GM18873 (cell line): Measurements from ENCODE around the gene SEMA7A.

Experiments used
- ATAC-seq: cut with Tn5 transposase; IDR thresholded peaks from one replicate; pipeline ENCODE4 v1.9.1; 2021; ENCODE audit warnings: mild to moderate bottlenecking, moderate library complexity, moderate number of reproducible peaks; ENCODE audit not compliant: unreplicated experiment, low FRiP score

The SEMA7A gene

GRCh38 chr15:74417670-74418069 lies 16.1 kb downstream of the SEMA7A start:
- no peak for ATAC-seq

DNA sequence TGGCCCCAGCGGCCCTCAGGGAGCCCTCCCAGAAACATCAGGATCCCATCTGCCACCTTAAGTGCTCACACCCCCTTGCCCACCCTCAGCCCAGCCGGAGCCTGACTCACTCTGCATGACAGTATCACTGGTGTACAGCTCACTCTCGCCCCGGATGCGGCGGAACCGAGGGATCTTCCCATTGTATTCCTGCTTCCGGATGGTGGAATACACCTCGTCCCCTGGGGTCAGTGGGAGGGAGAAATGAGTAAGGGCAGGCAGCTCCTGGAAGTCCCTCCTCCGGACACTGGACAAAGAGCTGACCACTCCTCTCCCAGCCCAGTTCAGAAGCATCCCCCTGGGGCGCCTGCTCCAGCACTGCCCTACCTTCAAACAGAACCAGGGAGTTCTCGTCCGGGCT lies 16.5 kb downstream of the SEMA7A start:
- no peak for ATAC-seq

GRCh38 chr15:74415966-74416916 lies 17.5 kb downstream of the SEMA7A start:
- ATAC-seq: no peak

DNA sequence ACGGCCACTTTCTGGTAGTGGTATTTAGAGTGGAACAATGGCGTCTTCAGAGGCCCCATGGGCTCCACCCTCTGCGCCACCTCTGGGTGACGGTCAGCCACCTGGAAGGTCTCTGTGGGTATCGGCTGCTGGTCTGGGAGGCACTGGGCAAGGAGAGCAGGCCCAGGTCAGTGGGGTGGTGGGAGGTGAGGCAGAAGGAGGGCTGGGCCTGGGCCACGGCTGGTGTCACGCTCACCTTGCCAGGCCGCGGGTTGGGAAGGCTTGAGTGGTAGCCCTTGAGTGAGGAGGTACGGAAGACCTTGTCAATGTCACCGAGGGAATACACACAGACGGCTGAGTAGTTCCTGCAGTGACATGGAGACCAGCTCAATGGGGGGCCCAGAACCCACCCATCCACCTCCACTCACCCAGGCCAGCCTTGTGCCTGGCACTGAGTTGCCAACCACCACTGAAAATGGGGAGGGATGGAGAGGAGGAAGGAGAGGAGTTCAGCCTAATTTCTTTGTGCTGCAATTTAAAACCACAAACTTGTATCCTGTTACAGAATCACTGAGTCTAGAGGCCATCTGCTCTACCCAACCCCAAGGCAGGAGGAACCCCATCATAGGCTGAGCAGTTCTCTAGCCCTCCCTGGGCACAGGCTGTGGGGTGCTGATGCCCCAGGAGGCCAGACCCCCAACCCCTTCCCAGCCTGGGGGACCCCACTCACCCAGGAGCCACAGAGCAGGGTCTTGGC lies 19.0 kb downstream of the SEMA7A start:
- ATAC-seq: no peak

DNA sequence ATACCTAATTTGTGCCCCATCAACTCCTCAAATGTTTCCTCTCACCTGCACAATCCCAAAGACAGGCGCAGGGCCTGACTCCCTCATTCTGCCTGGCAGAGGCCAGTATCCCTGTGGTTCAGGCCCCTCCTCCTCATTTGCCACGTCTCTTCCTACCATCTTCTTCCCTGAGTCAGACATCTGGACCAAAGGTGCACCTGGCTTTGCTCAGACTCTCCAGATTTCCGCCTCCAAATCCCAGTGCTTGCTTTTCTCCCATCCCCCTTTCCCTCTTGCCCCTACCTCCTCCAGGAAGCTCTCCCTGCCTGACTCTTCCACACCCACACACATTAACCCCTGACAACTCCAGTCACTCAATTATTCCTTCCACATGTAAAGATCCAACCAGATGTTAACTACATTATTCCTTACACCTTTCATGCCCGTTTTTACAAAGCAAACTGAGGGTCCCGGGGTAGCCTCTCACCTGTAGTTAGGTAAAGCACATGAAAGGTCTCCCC lies 19.6 kb downstream of the SEMA7A start:
- no peak for ATAC-seq

GRCh38 chr15:74413350-74414080 lies 20.2 kb downstream of the SEMA7A start:
- no peak for ATAC-seq

DNA sequence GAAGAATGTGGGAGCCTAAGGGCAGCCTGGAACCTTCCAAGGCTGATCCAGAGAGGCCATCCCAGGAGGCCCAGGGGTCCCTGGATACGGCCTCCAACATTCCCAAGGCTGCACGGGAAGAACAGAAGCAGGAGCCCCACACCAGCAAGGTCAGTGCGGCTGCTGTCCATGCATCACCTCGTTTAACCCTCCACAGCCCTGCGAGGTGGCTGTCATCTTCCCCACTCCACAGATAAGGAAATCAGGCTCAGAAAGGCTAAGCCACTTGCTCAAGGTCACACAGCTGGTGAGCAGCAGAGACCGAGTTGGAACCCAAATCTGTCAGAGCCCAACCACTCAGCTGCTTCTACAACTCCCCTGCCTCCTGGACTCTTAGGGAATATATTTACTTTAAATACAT lies 21.6 kb downstream of the SEMA7A start:
- ATAC-seq: no peak

DNA sequence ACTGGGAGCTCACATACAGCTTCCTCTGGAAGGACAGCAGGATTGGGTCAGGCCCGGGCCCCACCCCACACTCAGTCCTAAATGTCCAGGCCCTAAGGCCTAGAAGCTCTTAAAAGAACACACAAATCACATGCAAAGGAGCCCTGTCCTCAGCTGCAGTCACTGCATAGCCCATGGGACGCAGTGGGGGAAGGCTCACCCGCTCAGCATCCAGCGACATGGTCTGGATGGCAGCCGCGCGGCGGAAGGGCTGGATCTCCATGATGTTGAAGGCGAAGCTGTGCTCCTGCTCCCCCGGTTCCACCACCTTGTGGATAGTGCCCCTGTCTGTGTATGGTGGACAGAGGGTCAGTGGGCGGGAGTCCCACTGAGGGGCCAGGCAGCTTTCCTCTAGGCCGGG lies 22.1 kb downstream of the SEMA7A start:
- no peak for ATAC-seq

GRCh38 chr15:74410502-74410901 lies 23.3 kb downstream of the SEMA7A start:
- ATAC-seq: no peak

DNA sequence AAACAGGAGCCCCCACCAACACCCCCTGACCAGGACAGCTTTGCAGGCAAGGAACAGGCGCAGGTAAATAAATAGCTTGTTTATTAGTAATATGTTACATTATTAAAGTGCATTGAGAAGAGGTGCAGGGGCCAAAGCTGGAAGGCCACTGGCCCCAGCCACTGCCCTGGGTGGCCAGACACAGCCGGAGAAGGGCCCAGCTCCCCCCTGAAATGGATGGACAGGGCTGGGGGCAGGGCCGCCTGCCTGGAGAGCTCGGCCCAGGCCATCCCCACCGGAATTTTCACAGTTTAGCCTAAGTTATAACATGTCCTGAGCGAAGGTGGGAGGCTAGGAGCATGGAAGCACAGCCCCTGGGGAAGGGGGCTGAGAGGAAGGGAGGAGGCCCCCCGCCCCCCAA lies 24.5 kb downstream of the SEMA7A start:
- ATAC-seq: no peak

- no peak for ATAC-seq
These were observed 24.9 kb downstream of the SEMA7A start for GRCh38 chr15:74408815-74409214.

DNA sequence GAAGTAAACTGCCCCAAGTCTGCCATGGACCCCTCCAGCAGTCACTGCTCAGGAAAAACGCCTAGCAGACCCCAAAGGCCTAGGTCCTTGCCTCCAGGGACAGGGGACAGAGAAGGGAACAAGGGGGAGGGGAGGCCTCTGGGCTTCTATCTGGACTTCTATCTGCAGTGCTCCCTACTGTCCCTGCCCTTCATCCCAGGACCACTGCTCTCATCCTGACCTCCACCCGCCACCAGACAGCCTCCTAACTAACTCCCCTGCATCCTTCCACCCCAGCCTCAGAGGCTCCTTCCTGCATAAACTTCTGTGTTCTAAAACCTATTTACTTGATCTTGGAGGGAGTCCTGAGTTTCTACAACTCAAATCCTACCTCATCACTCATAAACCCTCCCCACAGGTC lies 25.4 kb downstream of the SEMA7A start:
- no peak for ATAC-seq

DNA sequence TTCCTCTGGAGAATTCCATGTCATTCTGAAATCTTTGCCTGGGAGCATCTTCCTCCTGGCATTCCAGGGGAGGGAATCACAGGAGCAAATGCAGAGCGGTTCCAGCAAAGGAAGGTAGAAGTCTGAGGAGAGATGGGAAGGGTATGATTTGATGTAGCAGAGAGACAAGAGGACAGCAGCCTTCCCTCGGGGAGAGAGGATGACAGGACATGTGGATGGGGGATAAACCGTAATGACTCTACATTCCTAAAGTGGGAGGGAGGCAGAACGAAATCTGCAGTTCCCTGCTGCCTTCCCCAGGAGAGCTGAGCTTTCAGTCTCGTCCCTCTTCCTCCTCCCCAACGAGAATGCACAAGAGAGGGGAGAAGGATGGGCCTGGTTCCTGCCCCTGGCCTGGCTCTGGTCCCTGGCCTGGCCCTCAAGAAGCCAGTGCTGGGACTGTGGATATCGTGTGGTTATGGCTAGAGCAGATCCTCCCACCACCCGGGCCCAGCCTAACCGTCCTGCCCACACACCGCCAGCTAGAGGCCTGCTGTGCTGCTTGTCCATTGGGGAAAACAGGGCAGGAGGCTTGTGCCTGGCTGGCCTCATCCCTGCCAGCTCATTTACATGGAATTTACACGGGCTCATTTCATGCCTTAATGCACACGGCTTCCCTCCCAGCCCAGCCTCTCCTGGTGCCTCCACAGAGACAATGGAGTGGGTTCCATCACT lies 26.6 kb downstream of the SEMA7A start:
- ATAC-seq: no peak

GRCh38 chr15:74406517-74406916 lies 27.2 kb downstream of the SEMA7A start:
- ATAC-seq: no peak

DNA sequence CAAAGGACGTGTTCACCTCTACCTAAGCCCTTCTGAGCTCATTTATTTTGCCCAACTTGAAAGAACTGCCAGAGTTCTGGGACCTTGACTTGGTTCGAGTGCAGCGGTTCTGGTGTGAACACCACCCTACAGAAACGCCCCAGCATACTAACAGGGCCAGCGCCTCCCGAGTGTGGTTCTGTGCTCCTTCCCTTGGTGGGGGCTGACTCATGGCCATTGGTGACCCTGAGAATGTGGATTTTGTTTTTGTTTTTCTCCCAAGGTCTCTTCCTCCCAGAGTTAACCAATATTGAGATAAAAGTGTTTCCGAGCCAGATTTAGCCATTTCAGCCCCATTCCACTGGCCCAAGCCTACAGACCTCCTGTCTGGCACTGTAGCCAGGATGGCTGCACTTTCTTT lies 27.9 kb downstream of the SEMA7A start:
- ATAC-seq: no peak

DNA sequence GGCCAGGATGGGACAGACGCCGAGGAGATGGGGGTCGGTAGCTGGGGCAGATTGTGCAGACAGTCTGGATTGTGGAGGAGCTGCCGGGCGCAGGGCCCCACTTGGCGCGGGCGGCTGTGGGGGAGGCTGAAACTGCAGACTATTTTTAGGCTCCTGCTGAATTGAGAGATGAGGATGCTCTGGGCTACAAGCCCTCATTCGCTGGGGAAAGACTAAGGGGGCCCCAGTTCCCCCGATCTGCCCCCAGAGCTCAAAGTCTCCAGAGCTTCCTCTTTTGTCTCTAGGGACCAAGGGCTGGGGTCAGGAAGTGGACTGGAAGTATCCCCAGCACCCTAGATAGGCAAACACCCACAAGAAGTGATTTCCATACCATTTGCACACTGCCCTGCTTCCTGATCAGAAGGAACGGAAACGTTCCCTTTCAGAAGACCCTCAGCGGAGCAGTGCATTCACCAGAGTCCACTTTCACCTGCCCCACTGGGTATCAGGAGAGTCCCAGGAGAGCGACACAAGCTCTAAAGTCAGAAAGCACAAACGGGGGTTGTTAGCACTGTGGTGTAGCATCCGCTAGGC lies 29.7 kb downstream of the SEMA7A start:
- ATAC-seq: no peak

DNA sequence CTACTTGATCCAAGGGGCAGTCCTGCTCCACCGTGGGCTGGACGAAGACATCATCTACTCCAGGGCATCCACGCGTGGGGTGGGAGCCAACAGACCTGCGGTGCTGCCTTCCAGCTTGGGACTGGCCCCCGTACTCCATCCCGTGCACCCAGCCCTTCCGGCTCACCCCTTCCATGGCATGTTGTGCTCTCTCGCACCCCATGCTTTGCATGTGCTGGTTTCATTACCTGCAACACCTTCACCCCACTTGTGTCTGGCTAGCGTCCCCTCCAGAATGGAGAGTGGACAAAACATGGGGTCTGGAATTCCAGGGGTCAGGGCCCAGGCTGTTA lies 30.2 kb downstream of the SEMA7A start:
- no peak for ATAC-seq

GRCh38 chr15:74402873-74403587 lies 30.7 kb downstream of the SEMA7A start:
- no peak for ATAC-seq

- no peak for ATAC-seq
These were observed 31.4 kb downstream of the SEMA7A start for GRCh38 chr15:74402337-74402841.
